Body of pancreas (tissue), 4 donors: ENCODE measurements around the gene CAPN5. TPM values are rescaled to one million over a fixed set of nuclear protein-coding genes. Genes with fewer than 3 reads are reported as not detected.

Experiments
- ATAC-seq: fragments of 150-250 bp; one replicate; pipeline ENCODE4 v1.9.1; 2016
- DNase-seq, 4 donors: peaks; one replicate each; pipeline ENCODE4 v3.0.0-alpha.2; 2019
- H3K27ac ChIP-seq, 4 donors: fragments of 200-600 bp; sonication (generic); 1 replicate in 3 of 4; 2 replicates in 1 of 4; pipeline versions ENCODE4 v1.5.1 to v1.6.1; 2016 to 2019; ENCODE audit warnings: mild to moderate bottlenecking in 1 of 4, mixed read lengths in 1 of 4, moderate library complexity in 1 of 4
- H3K27me3 ChIP-seq, 2 donors: fragments of 200-600 bp; sonication (generic); one replicate each; pipeline ENCODE4 v1.6.0; 2016; ENCODE audit warnings: mild to moderate bottlenecking in 1 of 2
- H3K36me3 ChIP-seq, 2 donors: fragments of 200-600 bp; sonication (generic); replicated peaks in 1 of 2; 2 replicates each; pipeline ENCODE4 v1.5.1; 2016; ENCODE audit warnings: low read depth in 2 of 2; ENCODE audit not compliant: insufficient read depth in 1 of 2
- H3K4me1 ChIP-seq: fragments of 200-600 bp; sonication (generic); one replicate; pipeline ENCODE4 v1.6.0; 2016
- H3K4me3 ChIP-seq, 2 donors: fragments of 200-600 bp; sonication (generic); 1 replicate in 1 of 2; 2 replicates in 1 of 2; pipeline ENCODE4 v1.5.1; 2016 to 2019
- H3K9me3 ChIP-seq, 3 donors: fragments of 200-600 bp; sonication (generic); 1 replicate in 2 of 3; 2 replicates in 1 of 3; pipeline ENCODE4 v1.5.1; 2016
- POLR2A ChIP-seq, 3 donors: fragments of 450-650 bp; IDR thresholded peaks; one replicate each; pipeline ENCODE4 v1.6.1; 2016; ENCODE audit warnings: antibody characterized with exemption in 3 of 3, mild to moderate bottlenecking in 2 of 3
- WGBS, 2 donors: methylation state at CpG; one replicate each; pipeline ENCODE4 v1.1.5; 2017; 5-methylcytosine and 5-hydroxymethylcytosine counted together
- intact Hi-C: fragments of 100-400 bp; cut with DNase I; formaldehyde crosslinking; loops from one replicate; pipeline ENCODE4 v1.15.1; 2023
- total RNA-seq, 2 donors: library from RNA; depleted of rRNA; stranded (reverse); fragments of >200 nt; gene quantifications; one replicate each; pipeline ENCODE4 v1.1.0, GENCODE V29; 2016
- TF ChIP-seq, protein P1 (sequence below), 7 experiments: fragments of 450-650 bp in 4 of 7; fragments of 200-600 bp in 3 of 7; sonication (generic) in 3 of 7; IDR thresholded peaks; one replicate each; pipeline ENCODE4 v1.5.1; 2016 to 2019; ENCODE audit warnings: antibody characterized with exemption in 7 of 7

CAPN5 gene
- total RNA-seq, 2 donors from 2014 or later: 7.8 to 13.8 TPM

DNA sequence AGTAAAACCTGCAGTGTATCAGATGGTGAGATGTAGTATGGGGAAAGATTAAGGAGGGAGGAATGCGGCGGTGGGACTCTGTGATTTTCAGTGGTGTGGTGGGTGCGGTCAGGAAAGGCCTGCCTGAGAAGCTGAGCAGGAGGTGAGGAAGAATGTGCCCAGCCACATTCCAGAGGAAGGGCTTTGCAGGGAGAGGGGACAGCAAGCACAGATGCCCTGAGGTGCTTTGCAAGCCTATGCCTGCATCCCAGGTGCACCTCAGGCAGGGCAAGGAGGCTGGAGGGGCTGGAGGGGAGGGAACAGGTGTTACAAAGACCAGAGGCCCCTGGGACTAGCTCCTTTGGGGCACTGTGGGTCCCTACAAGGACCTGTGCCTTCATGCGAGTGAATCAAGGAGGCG, 103.3 kb downstream of the CAPN5 start:
- Histone ChIP-seq H3K27ac (no peak overlapping the region), H3K4me3 (no peak overlapping the region), H3K4me1 (no peaks in the 10 kb centered on the region), H3K9me3 (no peaks in the 10 kb centered on the region), H3K27me3 (no peaks in the 10 kb centered on the region), H3K36me3 (no peaks in the 10 kb centered on the region)
- ATAC-seq: no peak
- 97 to 99% methylated on average over 5 of the region's 5 CpGs for WGBS, 2 donors
- intact Hi-C loops: no loop called here
- DNase-seq: no peak
- TF ChIP-seq, protein P1, sequence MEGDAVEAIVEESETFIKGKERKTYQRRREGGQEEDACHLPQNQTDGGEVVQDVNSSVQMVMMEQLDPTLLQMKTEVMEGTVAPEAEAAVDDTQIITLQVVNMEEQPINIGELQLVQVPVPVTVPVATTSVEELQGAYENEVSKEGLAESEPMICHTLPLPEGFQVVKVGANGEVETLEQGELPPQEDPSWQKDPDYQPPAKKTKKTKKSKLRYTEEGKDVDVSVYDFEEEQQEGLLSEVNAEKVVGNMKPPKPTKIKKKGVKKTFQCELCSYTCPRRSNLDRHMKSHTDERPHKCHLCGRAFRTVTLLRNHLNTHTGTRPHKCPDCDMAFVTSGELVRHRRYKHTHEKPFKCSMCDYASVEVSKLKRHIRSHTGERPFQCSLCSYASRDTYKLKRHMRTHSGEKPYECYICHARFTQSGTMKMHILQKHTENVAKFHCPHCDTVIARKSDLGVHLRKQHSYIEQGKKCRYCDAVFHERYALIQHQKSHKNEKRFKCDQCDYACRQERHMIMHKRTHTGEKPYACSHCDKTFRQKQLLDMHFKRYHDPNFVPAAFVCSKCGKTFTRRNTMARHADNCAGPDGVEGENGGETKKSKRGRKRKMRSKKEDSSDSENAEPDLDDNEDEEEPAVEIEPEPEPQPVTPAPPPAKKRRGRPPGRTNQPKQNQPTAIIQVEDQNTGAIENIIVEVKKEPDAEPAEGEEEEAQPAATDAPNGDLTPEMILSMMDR (IDR thresholded peaks at IDR 0.05): no peak
- no peak for TF ChIP-seq POLR2A (IDR thresholded peaks at IDR 0.05)

DNA sequence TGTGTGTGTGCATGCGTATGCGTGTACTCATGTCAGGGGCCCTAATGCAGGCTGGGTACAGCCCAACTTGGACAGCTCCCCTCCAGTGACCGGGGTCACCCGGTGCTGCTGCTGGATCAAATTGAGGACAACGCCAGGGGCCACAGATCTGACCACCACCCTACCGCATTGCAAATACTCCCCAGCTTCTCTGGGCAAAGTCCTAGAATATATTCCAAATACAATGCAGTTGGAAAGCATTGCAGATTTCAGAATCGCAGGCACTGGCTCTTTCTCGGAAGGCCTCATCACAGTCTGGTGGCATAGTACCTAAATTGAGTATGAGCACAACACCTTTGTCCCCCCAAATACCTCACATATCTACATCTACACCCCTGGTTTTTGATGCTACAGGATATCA, 104.5 kb downstream of the CAPN5 start:
- TF ChIP-seq, protein P1 (IDR thresholded peaks at IDR 0.05): no peak
- no peak for TF ChIP-seq POLR2A (IDR thresholded peaks at IDR 0.05)
- ATAC-seq: no peak
- no peaks in the 10 kb centered on the region for H3K36me3 ChIP-seq
- no peak overlapping the region for H3K4me3 ChIP-seq
- no peak for DNase-seq
- H3K27me3 ChIP-seq: no peaks in the 10 kb centered on the region
- no peaks in the 10 kb centered on the region for H3K4me1 ChIP-seq
- no peaks in the 10 kb centered on the region for H3K9me3 ChIP-seq
- intact Hi-C loops: no loop called here
- no peak overlapping the region for H3K27ac ChIP-seq
- WGBS, 2 donors: 94 to 97% methylated on average over 7 to 8 of the region's 8 CpGs

DNA sequence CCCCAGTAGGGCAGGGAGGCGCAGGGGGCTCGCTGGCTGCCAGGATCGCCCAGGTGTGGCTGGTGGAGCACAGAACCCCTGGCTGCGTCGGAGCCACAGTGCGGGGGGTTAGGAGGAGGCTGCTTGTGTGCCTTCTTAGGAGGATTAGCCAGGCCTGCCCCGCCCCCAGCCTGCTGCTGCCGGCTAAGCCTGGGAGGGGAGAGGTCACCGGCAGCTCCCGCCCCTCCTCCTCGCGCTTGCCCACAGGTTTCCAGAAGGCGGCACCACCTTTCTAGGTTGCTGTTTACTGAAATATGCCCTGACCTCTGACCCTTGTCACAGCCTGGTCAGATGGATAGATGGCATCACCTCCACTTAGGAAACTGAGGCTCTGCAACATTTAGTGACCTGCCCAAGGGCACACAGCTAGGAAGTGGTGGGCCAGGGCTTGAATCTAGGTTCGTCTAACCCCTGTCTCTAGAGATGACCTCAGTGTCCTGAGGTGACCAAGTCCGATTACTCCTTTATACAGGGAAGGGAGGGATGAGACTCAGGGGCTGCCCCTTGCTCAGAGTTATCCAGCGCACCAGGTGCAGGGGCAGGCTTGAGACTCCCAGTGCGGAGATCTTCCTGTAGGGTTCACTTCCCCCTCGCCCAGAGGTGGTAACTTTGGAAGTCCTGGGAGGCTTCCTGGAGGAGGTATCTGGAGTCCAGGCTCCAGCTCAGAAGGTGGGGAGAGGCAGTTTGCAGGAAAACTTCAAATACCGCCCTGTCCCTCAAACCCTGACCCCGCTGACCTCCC, 105.3 kb downstream of the CAPN5 start:
- no peak for TF ChIP-seq POLR2A (IDR thresholded peaks at IDR 0.05)
- TF ChIP-seq, protein P1 (IDR thresholded peaks at IDR 0.05): no peak
- 78 to 91% methylated on average over 7 to 19 of the region's 20 CpGs for WGBS, 2 donors
- DNase-seq (no peak), ATAC-seq (no peak)
- no peaks in the 10 kb centered on the region for H3K4me1 ChIP-seq
- H3K4me3 ChIP-seq: no peak overlapping the region
- H3K27ac ChIP-seq: no peak overlapping the region
- intact Hi-C loops: no loop called here
- no peaks in the 10 kb centered on the region for H3K36me3 ChIP-seq
- no peaks in the 10 kb centered on the region for H3K9me3 ChIP-seq
- no peaks in the 10 kb centered on the region for H3K27me3 ChIP-seq

DNA sequence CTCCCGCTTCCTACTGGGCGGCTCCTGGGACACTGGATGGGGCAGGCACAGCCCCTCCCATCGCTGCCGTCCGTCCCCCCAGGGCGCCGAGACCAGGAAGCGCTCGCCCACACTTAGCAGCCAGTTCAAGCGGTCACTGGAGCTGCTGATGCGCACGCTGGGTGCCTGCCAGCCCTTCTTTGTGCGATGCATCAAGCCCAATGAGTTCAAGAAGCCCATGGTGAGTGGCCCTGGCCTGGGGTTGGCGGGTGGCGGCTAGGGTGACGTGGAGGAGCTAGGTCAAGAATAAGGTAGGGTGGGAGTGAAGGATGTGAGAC, 105.9 kb downstream of the CAPN5 start:
- intact Hi-C loops: no loop called here
- ATAC-seq (no peak), DNase-seq (no peak)
- Histone ChIP-seq H3K4me1 (no peaks in the 10 kb centered on the region), H3K36me3 (no peaks in the 10 kb centered on the region), H3K4me3 (no peak overlapping the region), H3K27me3 (no peaks in the 10 kb centered on the region), H3K9me3 (no peaks in the 10 kb centered on the region), H3K27ac (no peak overlapping the region)
- WGBS, 2 donors: 86 to 87% methylated on average over 11 to 16 of the region's 16 CpGs
- TF ChIP-seq, protein P1 (IDR thresholded peaks at IDR 0.05): no peak
- no peak for TF ChIP-seq POLR2A (IDR thresholded peaks at IDR 0.05)

DNA sequence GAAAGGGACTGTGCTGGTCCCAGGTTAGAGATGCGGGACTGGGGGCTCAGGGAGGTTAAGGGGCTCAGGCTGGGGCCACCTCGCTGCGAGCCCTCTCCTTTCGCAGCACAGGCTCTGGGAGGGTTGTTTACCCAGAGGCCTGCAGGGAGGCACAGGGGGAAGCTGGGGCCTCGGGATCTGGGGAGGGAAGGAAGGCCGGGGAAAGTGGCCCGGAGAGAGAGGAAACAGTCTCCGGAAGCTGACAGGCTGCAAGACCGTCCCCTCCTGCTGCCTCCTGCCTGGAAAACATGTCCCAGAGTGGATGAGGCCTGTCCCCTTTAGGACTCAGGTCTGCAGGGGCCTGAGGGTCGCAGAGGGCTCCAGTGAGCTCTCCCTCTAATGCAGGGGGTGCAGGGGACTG, 106.7 kb downstream of the CAPN5 start:
- 78 to 100% methylated on average over 1 to 10 of the region's 10 CpGs for WGBS, 2 donors
- DNase-seq: no peak
- H3K4me1 ChIP-seq: no peaks in the 10 kb centered on the region
- H3K9me3 ChIP-seq: no peaks in the 10 kb centered on the region
- TF ChIP-seq, protein P1 (IDR thresholded peaks at IDR 0.05): no peak
- TF ChIP-seq POLR2A (IDR thresholded peaks at IDR 0.05): no peak
- no peak for ATAC-seq
- no peaks in the 10 kb centered on the region for H3K27me3 ChIP-seq
- H3K36me3 ChIP-seq: no peaks in the 10 kb centered on the region
- no peak overlapping the region for H3K27ac ChIP-seq
- no peak overlapping the region for H3K4me3 ChIP-seq
- intact Hi-C loops: no loop called here
